ENCODE measurements around the gene RAF1. TPM values are rescaled to one million over a fixed set of nuclear protein-coding genes. Genes with fewer than 3 reads are reported as not detected.

RAF1 gene
- total and polyA plus RNA-seq, 10 donors: 31.6 to 153 (median 110) TPM

- Histone ChIP-seq H3K36me3 (peaks cover 4 to 100% (median 72%) of the 10 kb centered on the region in 6 donors), H3K9me3 (no peaks in the 10 kb centered on the region), H3K4me3 (no peak overlapping the region), H3K27me3 (replicated peaks in 1 of 7) (no peaks in the 10 kb centered on the region), H3K27ac (no peak overlapping the region), H3K4me1 (peaks cover 0 to 13% (median 7%) of the 10 kb centered on the region in 6 donors)
- intact Hi-C loops (cut with DNase I; ENCODE audit: low total_unique reads): no loop called here
- WGBS, 5 donors: 93 to 99% (median 97%) methylated on average over 1 of the region's 1 CpG
- DNase-seq: no peak
- TF ChIP-seq CTCF (IDR thresholded peaks at IDR 0.05 in 8 of 11, conservative IDR thresholded peaks at IDR 0.05 in 3 of 11): no peak
- TF ChIP-seq POLR2AphosphoS5 (IDR thresholded peaks at IDR 0.05): no peak
- TF ChIP-seq POLR2A (IDR thresholded peaks at IDR 0.05): no peak
Measured at GRCh38 chr3:12608376-12608775, 55.5 kb downstream of the RAF1 start.

- Histone ChIP-seq H3K36me3 (peaks cover 4 to 100% (median 82%) of the 10 kb centered on the region in 6 donors), H3K9me3 (no peaks in the 10 kb centered on the region), H3K4me1 (no peaks in the 10 kb centered on the region), H3K27ac (no peak overlapping the region), H3K27me3 (replicated peaks in 1 of 7) (no peaks in the 10 kb centered on the region), H3K4me3 (no peak overlapping the region)
- intact Hi-C loops (cut with DNase I; ENCODE audit: low total_unique reads): no loop called here
- no peak for TF ChIP-seq POLR2A (IDR thresholded peaks at IDR 0.05)
- no peak for TF ChIP-seq POLR2AphosphoS5 (IDR thresholded peaks at IDR 0.05)
- no peak for TF ChIP-seq CTCF (IDR thresholded peaks at IDR 0.05 in 8 of 11, conservative IDR thresholded peaks at IDR 0.05 in 3 of 11)
- no peak for DNase-seq
- WGBS, 5 donors: 90 to 100% (median 96%) methylated on average over 2 of the region's 2 CpGs
Measured at GRCh38 chr3:12603969-12604368, 59.9 kb downstream of the RAF1 start.

GRCh38 chr3:12601072-12601471 is 62.8 kb downstream of the RAF1 start:
- Histone ChIP-seq H3K9me3 (no peaks in the 10 kb centered on the region), H3K4me1 (no peaks in the 10 kb centered on the region), H3K27ac (no peak overlapping the region), H3K4me3 (no peak overlapping the region), H3K27me3 (replicated peaks in 1 of 7) (no peaks in the 10 kb centered on the region), H3K36me3 (peaks cover 0 to 100% (median 82%) of the 10 kb centered on the region in 6 donors)
- no peak for DNase-seq
- 74 to 92% (median 87%) methylated on average over 1 of the region's 1 CpG for WGBS, 5 donors
- intact Hi-C loops (cut with DNase I; ENCODE audit: low total_unique reads): no loop called here
- TF ChIP-seq CTCF (IDR thresholded peaks at IDR 0.05 in 8 of 11, conservative IDR thresholded peaks at IDR 0.05 in 3 of 11) (no peak), POLR2AphosphoS5 (IDR thresholded peaks at IDR 0.05) (no peak), POLR2A (IDR thresholded peaks at IDR 0.05) (no peak)

- H3K27me3 ChIP-seq (replicated peaks in 1 of 7): no peaks in the 10 kb centered on the region
- H3K4me1 ChIP-seq: no peaks in the 10 kb centered on the region
- DNase-seq: no peak
- H3K4me3 ChIP-seq: no peak overlapping the region
- H3K36me3 ChIP-seq: peaks cover 0 to 100% (median 92%) of the 10 kb centered on the region in 6 donors
- no peaks in the 10 kb centered on the region for H3K9me3 ChIP-seq
- H3K27ac ChIP-seq: no peak overlapping the region
- TF ChIP-seq POLR2A (IDR thresholded peaks at IDR 0.05): no peak
- no peak for TF ChIP-seq POLR2AphosphoS5 (IDR thresholded peaks at IDR 0.05)
- TF ChIP-seq CTCF (IDR thresholded peaks at IDR 0.05 in 8 of 11, conservative IDR thresholded peaks at IDR 0.05 in 3 of 11): no peak
- intact Hi-C loops (cut with DNase I; ENCODE audit: low total_unique reads): no loop called here
Measured at GRCh38 chr3:12598890-12599289, 65.0 kb downstream of the RAF1 start.

All from spleen (tissue), 11 donors.